Stimulated activated CD8-positive, alpha-beta memory T cell treated with anti-CD3 and anti-CD28 coated beads, Interleukin-15, amount 100 ng/mL, for 24 hours (primary cell): ENCODE results near the gene UNC5B.

Experiments used
- DNase-seq: peaks from one replicate; pipeline ENCODE4 v3.0.0-alpha.2; 2020; ENCODE audit warnings: low read depth

UNC5B gene

DNA sequence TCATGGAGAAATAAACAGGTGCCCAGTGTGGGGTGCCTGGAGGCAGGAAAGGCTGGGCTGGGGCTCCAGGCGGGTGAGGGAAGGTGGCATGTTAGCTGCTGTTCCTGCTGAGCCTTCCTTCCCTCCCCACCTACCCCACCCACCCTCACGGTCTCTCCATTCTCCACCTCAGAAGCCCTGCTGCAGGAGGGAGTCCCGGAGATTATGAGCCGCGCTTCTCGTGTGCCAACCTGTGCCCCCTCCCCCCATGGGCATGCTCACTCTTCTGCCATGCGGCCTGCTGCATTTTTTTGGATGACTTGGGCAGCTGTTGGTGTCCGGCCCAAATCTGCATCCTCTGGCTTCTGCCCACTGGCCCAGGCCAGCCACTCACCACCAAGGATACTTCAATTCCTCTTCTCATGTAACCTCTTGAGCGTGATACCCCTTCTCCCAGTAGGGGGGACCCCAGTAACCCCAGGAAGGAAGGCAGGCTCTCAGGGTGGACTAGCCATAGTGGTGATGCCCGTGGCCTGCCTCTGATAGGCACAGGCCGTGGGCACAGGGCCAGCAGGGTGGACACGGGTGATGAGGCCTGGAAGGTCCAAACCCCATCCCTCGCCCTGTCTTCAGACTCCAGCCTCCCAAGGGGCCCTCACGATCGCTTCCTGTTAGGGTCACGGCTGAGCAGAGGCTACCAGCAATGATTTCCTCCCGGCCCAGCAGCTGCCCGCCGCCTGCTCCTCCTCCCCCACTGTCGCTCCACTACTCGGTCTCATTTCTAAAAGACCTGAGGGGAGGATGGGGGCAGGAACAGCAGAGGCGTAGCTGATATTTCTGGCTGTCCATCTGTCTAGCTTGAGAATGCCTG lies 27.8 kb downstream of the UNC5B start:
- DNase-seq = no peak

DNA sequence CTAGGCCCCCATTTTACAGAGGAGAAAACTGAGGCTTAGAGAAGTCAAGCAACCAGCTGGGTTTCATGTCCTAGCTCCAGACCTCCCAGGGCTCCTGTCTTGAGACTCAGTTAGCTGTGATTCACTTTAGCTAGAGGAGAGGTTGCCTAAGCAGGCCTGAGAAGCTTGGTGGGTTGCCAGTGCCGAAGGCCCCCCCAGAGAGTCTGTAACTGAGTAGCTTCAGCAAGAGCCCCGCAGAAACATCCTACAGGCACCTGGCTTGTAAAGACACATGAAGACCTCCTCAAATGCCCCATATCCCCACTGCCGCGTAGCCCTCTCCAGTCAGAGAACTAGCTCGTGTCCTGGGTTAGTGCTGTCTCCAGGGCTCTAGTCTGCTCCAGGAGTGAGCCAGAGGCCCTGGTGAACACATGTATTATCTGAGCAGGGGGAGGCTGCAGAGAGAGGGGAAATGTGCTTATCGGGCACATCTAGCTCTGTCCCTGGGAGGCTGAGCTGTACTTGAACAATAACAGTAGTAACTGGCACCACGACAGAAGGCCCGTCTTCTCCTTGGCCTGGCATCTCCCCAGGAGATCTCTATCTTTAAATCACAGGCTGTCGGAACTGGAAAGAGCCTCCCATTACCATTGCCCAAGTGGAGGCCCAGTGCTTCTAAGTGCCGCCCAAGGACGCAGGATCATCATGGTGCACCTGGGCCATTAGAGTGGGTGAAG lies 28.9 kb downstream of the UNC5B start:
- no peak for DNase-seq

DNA sequence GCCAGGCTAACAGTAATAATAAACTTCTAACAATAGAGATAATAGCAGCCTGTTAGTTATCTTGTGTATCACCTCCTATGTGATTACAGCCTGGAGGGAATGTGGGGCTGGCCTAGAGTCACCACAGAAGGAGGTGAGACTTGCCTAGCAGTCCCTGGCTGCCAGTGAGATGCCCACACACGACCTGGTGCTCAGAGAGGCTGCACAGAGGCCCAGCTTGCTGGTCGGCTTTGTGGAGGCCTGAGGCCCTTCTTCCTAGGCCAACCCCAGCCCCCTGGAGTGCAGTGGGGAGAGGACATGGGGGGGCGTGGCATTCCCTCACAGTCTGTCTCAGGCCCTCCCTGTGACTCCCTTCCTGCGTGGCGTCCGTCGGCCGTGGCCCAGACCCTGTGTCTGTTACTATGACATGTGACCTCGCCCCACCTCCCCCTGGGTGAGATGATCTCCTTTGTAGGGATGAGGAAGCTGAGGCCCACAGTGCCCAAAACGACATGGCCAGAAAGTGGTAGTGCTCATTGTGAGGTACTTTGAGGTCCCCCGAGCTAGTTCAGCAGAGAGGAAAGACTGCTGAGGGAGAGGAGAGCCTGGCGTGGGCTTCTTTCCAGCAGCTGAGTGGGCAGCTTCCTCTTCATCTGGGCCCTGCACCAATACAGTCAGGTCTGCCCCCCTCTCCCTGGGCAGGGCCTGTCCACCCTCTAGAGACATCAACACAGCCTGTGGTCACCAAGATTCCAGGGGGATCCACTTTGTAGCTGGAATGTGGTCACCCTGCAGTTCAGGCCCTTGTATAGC lies 29.7 kb downstream of the UNC5B start:
- DNase-seq = no peak

DNA sequence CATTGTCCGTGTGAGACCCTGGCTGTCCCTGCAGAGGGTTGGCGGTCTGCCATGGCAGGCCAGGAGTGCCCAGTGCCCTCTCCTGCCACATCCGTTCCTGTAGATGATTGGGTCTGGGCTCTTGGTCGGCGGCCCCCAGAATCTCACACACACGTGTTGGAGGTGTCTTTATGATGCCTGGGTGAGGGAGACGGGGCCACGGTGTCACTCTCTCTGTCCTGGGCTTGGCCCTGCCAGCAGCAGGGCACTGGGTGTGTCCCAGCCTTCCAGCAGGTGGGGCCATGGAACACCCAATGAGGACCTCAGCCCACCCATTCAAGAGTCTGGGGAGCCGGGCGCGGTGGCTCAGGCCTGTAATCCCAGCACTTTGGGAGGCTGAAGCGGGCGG lies 30.2 kb downstream of the UNC5B start:
- DNase-seq = no peak

DNA sequence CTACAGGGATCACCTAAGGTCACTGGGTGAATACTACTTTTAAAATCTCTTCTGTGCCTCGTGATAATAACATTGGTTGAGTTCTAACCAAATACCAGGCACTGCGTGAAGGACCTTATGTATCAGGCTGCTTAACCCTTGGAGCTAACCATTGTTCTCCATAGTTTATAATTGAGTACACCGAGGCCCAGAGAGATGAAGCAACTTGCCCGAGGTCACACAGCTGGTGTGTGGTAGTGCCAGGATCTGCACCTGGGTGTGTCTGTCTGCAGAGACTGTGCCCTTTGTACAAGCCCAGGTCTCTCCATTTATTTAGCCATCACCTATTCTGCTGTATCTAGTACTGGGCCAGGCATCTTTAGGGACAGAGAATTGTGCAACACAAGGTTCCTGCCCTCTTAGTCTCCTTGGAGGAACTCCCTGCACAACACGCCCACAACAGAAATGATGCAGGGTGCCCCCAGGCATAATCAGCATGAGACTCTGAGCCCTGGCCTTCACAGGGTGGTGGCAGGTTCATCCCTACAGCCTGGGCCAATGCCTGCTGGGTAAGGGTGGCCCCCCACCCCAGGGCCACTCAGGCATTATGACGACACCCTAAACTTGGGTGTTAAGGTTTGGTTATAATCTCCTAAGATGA lies 31.5 kb downstream of the UNC5B start:
- no peak for DNase-seq

DNA sequence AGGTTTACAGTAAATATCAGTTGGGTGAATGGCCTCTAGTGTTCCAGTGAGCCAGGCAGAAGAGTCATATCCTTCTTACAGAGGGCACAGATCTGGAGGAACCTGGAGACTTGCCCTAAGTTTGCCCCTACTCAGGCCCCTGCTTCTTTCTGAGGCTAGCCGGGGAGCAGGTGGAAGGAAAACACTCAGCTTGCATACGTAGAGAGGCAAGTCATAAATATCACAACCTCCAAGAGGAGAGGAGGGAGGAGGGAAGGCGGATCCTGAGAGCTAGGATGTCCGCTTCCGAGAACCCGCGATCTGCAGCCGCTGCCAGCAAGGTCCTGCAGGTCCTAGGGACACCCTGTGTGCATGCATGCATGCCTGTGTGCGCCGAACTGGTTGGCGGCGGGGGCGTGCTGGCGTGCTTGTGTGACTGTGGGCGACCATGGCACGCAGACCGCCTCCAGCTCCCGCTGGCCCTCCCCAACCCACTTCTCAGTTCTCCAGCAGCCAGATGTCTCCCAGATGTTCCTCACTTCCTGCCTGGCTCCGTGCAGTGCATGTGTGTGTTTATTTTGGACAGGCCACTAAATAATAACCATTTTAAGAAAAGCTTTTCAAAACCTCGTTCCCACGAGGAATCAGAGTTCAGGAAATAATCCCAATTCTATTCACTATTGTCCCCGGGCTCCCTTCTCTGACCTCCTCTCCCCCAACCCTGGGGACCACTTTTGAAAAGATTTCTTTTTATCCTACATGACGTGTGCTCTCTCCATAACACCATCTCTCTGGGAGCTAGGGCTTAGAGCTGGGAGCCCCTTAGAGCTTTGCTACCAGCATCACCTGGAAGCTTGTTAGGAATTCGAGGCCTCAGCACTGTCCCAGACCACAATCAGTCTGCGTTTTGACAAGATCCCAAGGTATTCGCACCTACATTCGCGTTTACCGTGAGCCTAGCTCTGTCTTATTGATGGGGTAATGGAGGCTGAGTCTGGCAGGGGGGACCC lies 32.4 kb downstream of the UNC5B start:
- DNase-seq = no peak

DNA sequence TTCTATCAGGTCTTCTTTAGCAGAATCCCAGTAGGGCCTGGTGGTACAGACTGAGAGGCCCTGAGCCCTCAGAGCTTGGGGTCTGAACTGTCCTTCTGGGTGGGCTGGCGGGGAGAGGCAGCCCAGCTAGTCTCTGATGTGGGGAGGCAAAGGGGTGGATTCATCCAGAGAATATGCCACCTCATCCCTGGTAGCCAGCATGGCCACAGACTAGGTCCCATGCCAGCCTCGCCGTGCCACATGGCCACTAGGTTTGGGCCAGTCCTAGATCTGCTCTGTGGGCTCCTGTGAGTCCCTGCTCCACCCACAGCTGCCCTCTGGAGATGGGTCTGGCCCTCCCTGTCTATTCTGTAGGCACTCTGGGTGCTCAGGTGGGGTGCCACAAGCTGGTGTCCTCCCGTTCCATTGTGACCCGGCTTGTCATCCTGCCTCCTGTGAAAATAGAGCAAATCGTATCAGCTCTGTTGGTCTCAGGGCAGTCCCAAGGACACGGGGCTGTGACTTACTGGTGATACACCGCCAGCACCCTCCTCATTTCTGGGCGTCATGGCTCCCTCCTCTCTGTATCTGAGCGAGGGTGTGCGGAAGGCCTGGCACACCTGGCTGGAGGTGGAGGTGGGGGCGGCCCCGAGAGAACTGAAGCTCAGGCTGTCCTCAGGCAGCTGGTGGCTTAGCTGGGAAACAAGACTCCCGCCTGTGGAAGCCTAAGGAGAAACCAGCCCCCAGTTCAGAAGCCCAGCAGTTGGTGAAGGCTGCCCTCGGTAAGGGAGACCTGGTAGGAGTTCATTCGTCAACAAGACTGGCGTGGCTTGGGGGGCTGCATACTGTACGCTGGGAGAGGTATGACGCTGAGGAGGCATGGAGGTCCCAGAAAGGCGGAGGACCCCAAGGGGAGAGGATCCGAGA lies 33.3 kb downstream of the UNC5B start:
- no peak for DNase-seq

DNA sequence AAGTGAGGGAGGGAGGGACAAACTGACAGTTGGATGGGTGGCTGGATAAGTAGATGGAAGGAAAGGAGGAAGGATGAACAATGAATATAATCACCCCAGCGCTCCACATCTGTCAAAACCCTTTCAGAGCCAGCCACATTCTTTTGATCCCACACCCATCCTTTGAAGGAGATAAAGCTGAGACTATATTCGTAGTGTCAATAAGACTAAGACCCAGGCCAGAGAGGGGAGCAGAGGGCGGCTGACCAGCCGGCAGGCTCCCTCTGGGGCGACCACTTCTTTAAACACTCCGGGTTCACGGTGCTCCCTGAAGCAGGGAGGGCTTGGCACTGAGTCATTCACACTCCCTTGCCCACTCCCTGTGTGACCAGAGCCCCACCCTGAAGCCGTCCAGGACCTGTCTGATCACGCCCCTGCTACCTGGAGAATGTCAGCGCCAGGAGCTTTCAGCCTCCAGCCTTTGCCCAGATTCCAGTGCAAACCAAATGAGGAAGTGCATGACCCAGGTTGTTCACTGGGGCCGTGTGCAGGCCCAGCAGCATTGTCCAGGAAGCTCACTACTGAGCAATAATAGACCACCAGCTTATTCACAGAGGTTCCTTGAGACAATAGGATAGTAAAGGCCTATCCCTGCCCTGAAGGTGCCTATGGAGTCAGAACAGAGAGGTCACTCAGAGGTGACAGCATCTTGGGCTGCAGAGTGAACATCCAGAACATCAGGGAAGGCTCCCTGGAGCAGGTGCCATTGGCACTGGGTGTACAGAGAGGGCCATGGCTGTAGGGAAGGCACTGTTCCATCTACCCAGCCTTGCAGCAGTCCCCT lies 34.4 kb downstream of the UNC5B start:
- DNase-seq = no peak

DNA sequence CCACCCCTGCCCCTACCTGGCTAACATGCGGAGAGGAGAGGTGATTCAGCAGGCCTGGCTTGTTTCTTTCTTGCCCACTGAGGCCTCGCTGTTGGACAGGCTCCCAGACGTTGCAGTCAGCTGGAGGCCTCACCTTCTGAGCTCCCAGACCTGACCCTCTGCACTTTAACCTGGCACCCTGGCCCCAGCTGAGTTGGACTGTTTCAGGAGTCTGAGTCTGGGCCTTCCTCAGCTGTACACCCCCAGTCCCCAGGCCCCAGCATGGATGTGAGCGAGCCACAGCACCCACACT lies 35.0 kb downstream of the UNC5B start:
- DNase-seq = no peak

DNA sequence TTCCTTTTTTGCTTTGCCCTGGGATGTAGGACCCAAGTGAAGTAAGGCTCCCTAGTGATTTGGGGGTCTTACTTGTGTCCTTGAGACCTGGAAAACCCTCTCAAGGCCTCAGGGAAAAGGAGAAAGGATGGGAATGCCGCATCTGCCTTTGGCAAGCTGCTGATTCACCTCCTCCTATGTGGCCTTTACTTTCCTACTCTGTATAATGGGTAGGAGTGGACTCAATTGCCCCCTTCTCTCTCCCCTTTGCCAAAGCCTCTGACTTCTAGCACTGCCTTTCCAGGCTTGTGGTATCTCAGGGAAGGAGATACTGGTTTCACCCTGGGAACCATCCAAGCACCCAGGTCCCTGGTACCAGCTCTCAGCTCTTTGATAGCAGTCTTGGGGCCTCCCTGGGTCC lies 35.4 kb downstream of the UNC5B start:
- DNase-seq = no peak

DNA sequence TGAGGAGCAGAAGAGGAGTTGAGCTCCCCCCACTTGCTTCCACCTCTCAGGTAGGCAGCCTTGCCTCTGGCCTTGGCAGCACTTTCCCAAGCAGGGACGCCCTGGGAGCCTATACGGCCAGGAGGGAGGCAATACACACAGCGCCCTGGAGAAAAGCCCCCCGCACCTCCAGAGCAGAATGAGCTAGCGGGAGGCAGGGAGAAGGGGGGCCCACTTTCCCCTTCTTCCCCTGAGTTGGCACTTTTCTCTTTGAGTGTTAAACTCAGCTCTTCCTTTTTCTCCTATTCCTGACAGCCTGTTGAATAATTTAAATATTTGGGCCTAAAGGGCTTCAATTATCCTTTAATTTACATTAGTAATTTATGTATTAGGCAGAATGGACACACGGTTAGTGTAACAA lies 35.8 kb downstream of the UNC5B start:
- DNase-seq = no peak

DNA sequence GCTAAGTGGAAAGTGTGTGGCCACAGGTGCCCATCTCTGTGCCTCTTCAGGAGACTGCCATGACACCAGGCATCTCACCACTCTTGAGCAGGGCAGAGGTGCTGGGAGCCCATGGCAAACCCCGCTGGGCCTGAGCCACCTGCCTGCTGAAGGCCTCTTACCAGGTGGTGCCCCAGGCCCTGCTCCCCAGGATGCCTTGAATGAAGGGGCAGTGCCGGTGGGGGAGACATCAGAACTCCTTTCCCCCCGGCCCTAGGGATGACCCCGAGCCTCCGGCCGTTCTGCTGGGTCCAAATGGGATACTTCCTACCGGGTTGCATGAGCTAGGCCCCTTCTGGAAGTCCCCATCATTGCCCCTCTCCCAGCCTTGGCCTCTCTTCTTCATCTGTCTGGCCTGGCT lies 37.6 kb downstream of the UNC5B start:
- no peak for DNase-seq

DNA sequence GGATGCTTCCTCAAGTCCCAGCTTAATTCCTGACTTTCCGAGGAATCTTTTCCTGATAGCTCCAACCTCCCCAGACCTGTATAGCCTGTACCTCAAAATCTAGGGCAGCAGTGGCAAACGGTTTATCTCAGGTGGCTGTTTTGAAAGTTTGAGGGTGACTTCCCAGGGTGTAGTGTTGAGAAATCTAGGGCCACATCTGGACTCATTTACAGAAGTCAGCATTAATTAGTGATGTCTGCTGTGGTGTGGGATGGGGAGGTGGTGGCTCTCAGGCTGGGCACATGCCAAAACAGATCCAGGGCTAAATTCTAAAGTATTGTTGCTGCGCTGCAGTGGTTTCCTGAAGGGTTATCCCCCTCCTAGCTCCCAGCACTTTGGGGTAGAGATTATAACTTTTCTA lies 38.0 kb downstream of the UNC5B start:
- DNase-seq = no peak

DNA sequence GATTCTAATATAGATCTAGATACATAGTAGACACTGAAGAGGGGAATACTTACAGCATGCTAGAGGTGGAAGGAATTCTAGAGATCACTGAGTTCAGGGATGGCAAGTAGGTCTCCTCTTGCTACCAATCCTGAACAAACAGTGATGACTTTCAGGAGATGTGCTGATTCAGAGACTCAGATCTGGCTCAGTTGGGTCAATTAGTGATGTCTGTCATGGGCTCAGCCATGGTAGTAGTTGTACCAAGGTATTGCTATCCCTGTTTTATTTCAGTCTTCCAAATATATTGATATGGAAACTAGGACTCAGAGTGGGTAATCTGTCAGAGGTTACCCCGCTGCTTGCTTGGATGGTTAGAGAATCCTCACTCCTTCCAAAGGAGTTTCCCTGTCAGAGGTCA lies 38.5 kb downstream of the UNC5B start:
- DNase-seq = no peak

DNA sequence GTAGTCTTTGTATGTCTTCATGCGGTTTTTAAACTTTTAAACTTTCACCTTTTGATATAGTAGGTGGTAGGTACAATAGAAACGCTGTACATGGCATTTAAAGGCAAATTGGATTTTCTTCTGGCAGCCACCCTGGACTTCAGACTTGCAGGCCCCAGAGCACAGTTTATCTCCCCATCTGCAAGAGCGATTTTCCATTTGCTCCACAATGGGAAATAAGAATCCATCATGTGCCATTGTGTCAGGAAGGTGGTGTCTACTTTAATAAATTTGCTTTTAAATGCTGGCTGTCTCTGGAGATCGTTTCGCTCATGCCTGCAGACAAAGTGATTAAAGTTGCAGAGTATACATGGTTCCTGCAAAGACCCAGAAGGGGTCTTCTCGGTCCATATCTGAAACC lies 38.9 kb downstream of the UNC5B start:
- DNase-seq = no peak

DNA sequence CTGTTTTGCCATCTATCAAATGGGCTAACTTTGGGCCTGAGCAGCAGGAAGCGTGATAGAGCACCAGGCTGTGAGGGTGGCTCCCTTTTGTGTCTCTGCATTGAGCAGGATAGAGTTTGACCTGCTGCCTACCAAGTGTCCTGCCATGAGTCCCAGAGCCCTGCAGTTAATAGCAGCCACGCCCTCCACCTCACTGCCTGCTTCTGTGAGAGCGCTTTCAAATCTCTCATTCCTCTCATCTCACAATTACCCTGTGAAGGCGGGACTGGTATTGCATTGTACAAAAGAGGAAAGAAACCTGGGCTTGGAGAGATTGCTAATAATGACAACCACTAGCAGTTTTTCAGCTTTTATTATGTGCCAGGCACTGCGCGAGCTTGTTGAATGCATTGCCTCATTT lies 39.9 kb downstream of the UNC5B start:
- no peak for DNase-seq

DNA sequence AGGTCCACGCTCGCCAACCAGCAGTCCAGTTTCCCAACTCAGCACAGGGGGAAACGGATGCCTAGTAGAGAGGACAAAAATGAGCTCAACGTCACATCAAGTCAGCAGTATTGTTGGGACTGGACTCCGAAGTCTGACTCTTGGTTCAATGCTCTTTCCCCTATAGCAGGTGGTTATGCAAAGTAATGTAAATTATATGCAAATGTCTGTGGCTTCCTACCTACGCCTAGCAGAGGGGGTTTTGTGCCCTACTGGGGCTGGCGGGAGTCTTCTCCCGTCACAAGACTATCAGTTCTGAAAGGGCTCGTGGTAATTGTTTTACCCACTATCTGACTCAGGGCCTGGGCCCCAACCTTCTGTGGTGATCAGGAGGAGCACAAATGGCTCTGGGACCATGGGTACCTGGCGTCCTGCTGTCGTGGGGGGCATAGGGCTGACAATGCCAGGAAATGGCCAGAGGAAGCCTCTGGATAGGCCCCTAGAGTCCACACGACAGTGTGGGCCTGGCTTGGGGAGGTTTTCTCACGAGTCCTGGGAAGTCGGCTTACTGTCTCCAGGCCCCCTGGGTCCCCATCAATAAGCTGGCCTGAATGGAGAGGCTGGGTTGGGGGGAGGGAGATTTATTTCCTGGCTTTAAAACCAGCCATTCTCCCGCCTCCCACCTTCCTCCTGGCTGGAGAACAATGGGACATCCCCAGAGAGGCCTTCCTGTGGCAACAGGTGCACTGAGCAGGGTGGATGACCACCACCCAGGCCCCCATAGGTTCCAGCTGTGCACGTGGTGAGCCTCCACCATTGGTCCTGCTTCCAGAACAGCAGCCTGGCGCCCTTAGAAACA lies 41.8 kb downstream of the UNC5B start:
- DNase-seq = no peak

DNA sequence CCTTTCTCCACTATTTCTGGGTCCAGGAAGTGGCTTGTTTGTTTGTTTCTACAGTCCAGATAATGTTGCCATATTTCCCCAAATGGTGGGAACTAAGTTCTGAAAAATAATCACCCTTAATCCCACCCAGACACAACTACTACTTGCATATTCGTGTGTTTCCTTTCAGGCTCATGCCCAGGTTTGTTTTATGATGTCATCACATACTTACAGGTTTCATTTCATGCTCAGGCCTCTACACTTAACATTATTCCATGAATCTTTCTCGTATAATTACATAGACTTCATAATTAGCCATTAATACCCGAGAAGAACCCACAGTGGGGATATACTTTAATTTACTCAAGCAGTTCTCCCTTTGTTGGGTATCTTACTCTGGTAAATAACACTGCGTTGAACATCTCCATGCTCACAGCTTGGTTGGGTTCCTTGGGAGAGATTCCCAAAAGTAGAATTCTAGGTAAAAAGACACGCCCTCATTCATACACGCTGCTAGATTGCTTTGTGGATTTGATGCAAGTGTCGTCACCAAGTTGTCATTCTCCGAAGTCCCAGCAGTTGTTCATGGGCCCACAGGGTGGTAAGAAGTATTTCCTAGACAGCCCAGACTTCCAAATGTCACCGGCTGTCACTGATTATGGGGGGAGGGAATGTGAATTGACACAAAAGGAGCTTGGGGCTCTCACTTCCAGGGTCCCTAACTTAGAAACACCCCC lies 42.6 kb downstream of the UNC5B start:
- DNase-seq = no peak
